A549 (cell line): ENCODE data around the gene TTC4. TPM values are rescaled to one million over a fixed set of nuclear protein-coding genes. Genes with fewer than 3 reads are reported as not detected.

ENCODE experiments used
- ATAC-seq, 2 experiments: fragments of 200-7000 bp in 1 of 2; fragments of >200 bp in 1 of 2; cut with Nextera tagmentation in 1 of 2; cut with Tn5 transposase in 1 of 2; 3 replicates each; pipeline versions ENCODE4 v1.8.0 to v1.9.1; 2018 to 2020; ENCODE audit warnings: mild to moderate bottlenecking in 1 of 2, moderate library complexity in 1 of 2
- CTCF ChIA-PET: fragments of 300-600 bp; sonication (Branson Sonifier 250); formaldehyde crosslinking; extraction: SDS; loops from one replicate; lab custom pipeline; 2021; ENCODE audit warnings: antibody characterized with exemption, inconsistent platforms; lab: Yijun Ruan, JAX
- POLR2A ChIA-PET: fragments of 350-600 bp; formaldehyde crosslinking; extraction: SDS; loops from one replicate; lab custom pipeline; 2021; ENCODE audit warnings: antibody characterized with exemption, inconsistent platforms; lab: Yijun Ruan, JAX
- DNase-seq, 2 experiments: peaks; one replicate each; pipeline versions ENCODE4 v3.0.0 to v3.0.0-alpha.2; 2011 to 2016; ENCODE audit warnings: low read depth in 1 of 2, low spot score in 1 of 2
- FAIRE-seq: peaks from 2 replicates; lab custom pipeline; 2011; peaks lifted over from hg19 to GRCh38; lab: Jason Lieb, UNC
- H3K27ac ChIP-seq, 2 experiments: fragments of >200 bp; sonication (Bioruptor Twin); formaldehyde crosslinking; 3 replicates each; pipeline ENCODE4 v1.5.1; 2016 to 2017
- H3K4me1 ChIP-seq: fragments of >200 bp; sonication (Bioruptor Twin); formaldehyde crosslinking; 3 replicates; pipeline ENCODE4 v1.6.1; 2016
- H3K4me2 ChIP-seq: fragments of >200 bp; sonication (Bioruptor Twin); formaldehyde crosslinking; 3 replicates; pipeline ENCODE4 v1.6.1; 2016
- H3K4me3 ChIP-seq: fragments of >200 bp; sonication (Bioruptor Twin); formaldehyde crosslinking; 3 replicates; pipeline ENCODE4 v1.5.1; 2016
- H3K9me3 ChIP-seq: fragments of >200 bp; sonication (Bioruptor Twin); formaldehyde crosslinking; 3 replicates; pipeline ENCODE4 v1.6.1; 2016
- BHLHE40 ChIP-seq: IDR thresholded peaks from 2 replicates; pipeline ENCODE4 v1.6.1; 2012; ENCODE audit warnings: low read depth, low read length, inconsistent platforms
- CBX2 ChIP-seq: fragments of 200-600 bp; sonication (generic); IDR thresholded peaks from 2 replicates; pipeline ENCODE4 v1.6.1; 2016; ENCODE audit warnings: low read depth, mild to moderate bottlenecking, borderline replicate concordance
- CEBPB ChIP-seq, 2 experiments: fragments of >200 bp in 1 of 2; sonication (Bioruptor Twin) in 1 of 2; formaldehyde crosslinking in 1 of 2; IDR thresholded peaks; 2 replicates each; pipeline ENCODE4 v1.6.1; 2012 to 2016
- ESRRA ChIP-seq: fragments of 150-350 bp; IDR thresholded peaks from 2 replicates; pipeline ENCODE4 v1.6.1; 2014; ENCODE audit warnings: mild to moderate bottlenecking, low read length, borderline replicate concordance
- HDAC2 ChIP-seq: fragments of 200-600 bp; sonication (generic); IDR thresholded peaks from 2 replicates; pipeline ENCODE4 v1.6.1; 2016
- HOXA7 ChIP-seq: fragments of 250-450 bp; sonication (Bioruptor Pico); IDR thresholded peaks from 2 replicates; pipeline ENCODE4 v1.5.0; 2020; ENCODE audit warnings: mild to moderate bottlenecking, moderate library complexity
- HOXB13 ChIP-seq: fragments of 250-450 bp; sonication (Bioruptor Pico); IDR thresholded peaks from 2 replicates; pipeline ENCODE4 v1.5.0; 2020; ENCODE audit warnings: low read depth, mild to moderate bottlenecking, moderate library complexity
- JUNB ChIP-seq: fragments of >200 bp; sonication (Bioruptor Twin); formaldehyde crosslinking; IDR thresholded peaks from 2 replicates; pipeline ENCODE4 v1.6.1; 2016
- NPAS2 ChIP-seq: fragments of 250-450 bp; sonication (Bioruptor Pico); IDR thresholded peaks from 2 replicates; pipeline ENCODE4 v1.8.0; 2022; ENCODE audit warnings: mild to moderate bottlenecking, moderate library complexity, borderline replicate concordance
- PHF8 ChIP-seq: fragments of 200-600 bp; sonication (generic); IDR thresholded peaks from 2 replicates; pipeline ENCODE4 v1.6.1; 2016; ENCODE audit warnings: low read depth, mild to moderate bottlenecking, antibody characterized with exemption, moderate library complexity, borderline replicate concordance
- POLR2A ChIP-seq: IDR thresholded peaks from 2 replicates; pipeline ENCODE4 v1.6.1; 2012; ENCODE audit warnings: mild to moderate bottlenecking, low read length
- POLR2AphosphoS2 ChIP-seq: conservative IDR thresholded peaks from 2 replicates; pipeline ENCODE4 v1.6.1; 2012; ENCODE audit warnings: low read length, improper control_type of control experiment, inconsistent platforms
- RARB ChIP-seq: fragments of 250-450 bp; sonication (Bioruptor Pico); IDR thresholded peaks from 2 replicates; pipeline ENCODE4 v1.8.0; 2021; ENCODE audit warnings: mild to moderate bottlenecking, moderate library complexity
- RCOR1 ChIP-seq: fragments of 150-350 bp; IDR thresholded peaks from 2 replicates; pipeline ENCODE4 v1.6.1; 2014; ENCODE audit warnings: antibody characterized with exemption, low read length, low read depth
- SMC3 ChIP-seq: fragments of >200 bp; sonication (Bioruptor Twin); formaldehyde crosslinking; IDR thresholded peaks from 3 replicates; pipeline ENCODE4 v1.6.1; 2018; ENCODE audit warnings: inconsistent platforms
- SREBF2 ChIP-seq: fragments of 450-650 bp; IDR thresholded peaks from 2 replicates; pipeline ENCODE4 v1.6.1; 2014; ENCODE audit warnings: mild to moderate bottlenecking, moderate library complexity
- TFCP2L1 ChIP-seq: fragments of 250-450 bp; sonication (Bioruptor Pico); IDR thresholded peaks from 2 replicates; pipeline ENCODE4 v1.5.0; 2021; ENCODE audit warnings: mild to moderate bottlenecking
- TP53 ChIP-seq: fragments of 250-450 bp; sonication (Bioruptor Pico); IDR thresholded peaks from 2 replicates; pipeline ENCODE4 v1.5.0; 2021; ENCODE audit warnings: mild to moderate bottlenecking, moderate library complexity
- ZC3H11A ChIP-seq: fragments of 450-650 bp; IDR thresholded peaks from 2 replicates; pipeline ENCODE4 v1.6.1; 2014; ENCODE audit warnings: antibody characterized with exemption, mild to moderate bottlenecking
- ZNF302 ChIP-seq: fragments of 250-450 bp; sonication (Bioruptor Pico); IDR thresholded peaks from 2 replicates; pipeline ENCODE4 v1.9.0; 2021; ENCODE audit warnings: inconsistent platforms, mild to moderate bottlenecking, moderate library complexity
- WGBS: methylation state at CpG from one replicate; pipeline ENCODE4 v1.1.6; 2017; ENCODE audit errors: missing lambda C conversion rate; 5-methylcytosine and 5-hydroxymethylcytosine counted together
- polyA plus RNA-seq, 4 experiments: library from polyadenylated mRNA; depleted of rRNA in 3 of 4; stranded (reverse); fragments of >200 nt; fragmentation: RNase III in 1 of 4; extraction: RNeasy Plus Mini Kit Qiagen cat#74134 plus additional on column Dnase treatment in 1 of 4; gene quantifications; 2 replicates in 3 of 4; 3 replicates in 1 of 4; pipeline ENCODE4 v1.2.3, GENCODE V29; 2011 to 2017
- TF ChIP-seq, protein P1 (sequence below): fragments of >200 bp; sonication (Bioruptor Twin); formaldehyde crosslinking; IDR thresholded peaks from 2 replicates; pipeline ENCODE4 v1.6.1; 2016
- TF ChIP-seq, protein P2 (sequence below): fragments of 250-450 bp; sonication (Bioruptor Pico); IDR thresholded peaks from 2 replicates; pipeline ENCODE4 v1.5.0; 2020; ENCODE audit warnings: low read depth, mild to moderate bottlenecking, moderate library complexity
- TF ChIP-seq, protein P3 (sequence below): fragments of 250-450 bp; sonication (Bioruptor Pico); IDR thresholded peaks from 2 replicates; pipeline ENCODE4 v1.5.0; 2021; ENCODE audit warnings: mild to moderate bottlenecking, moderate library complexity, borderline replicate concordance
- TF ChIP-seq, protein P4 (sequence below): IDR thresholded peaks from 2 replicates; pipeline ENCODE4 v1.6.1; 2012
- TF ChIP-seq, protein P5 (sequence below): IDR thresholded peaks from 2 replicates; pipeline ENCODE4 v1.6.1; 2012
- TF ChIP-seq, protein P6 (sequence below): fragments of 450-650 bp; IDR thresholded peaks from 2 replicates; pipeline ENCODE4 v1.6.1; 2014; ENCODE audit warnings: antibody characterized with exemption
- TF ChIP-seq, protein P7 (sequence below): fragments of >200 bp; sonication (Bioruptor Twin); formaldehyde crosslinking; IDR thresholded peaks from 3 replicates; pipeline ENCODE4 v1.6.1; 2016

The TTC4 gene
- polyA plus RNA-seq, 2 of the 4 experiments (the other 2 are of a cell fraction) = 20.4 to 27.1 TPM

DNA sequence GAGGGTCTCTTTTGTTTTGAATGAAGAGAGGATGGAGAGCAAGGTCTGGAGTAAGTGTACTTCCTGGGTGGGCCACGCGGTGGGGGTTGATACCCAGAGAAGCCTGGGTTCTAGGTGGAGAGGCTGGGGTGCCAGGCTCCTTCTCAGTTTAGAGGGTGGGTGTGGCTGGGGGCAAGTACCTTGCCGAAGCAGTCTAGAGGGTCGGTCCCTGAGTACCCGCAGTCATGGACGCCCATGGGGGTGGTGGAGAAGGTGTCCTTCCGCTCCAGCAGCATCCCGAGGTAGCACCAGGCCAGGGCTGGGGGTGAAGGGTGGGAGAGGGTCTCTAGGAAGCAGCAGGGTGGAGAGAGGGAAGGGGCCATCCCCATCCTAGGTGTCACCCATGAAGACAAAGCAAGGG, 71.1 kb downstream of the TTC4 start:
- Histone ChIP-seq H3K27ac (no peak overlapping the region), H3K4me2 (no peak overlapping the region), H3K4me1 (no peaks in the 10 kb centered on the region), H3K9me3 (no peaks in the 10 kb centered on the region), H3K4me3 (no peak overlapping the region)
- WGBS = 52% methylated on average over 6 of the region's 8 CpGs
- CTCF ChIA-PET = no interaction called here
- ATAC-seq = no peak
- no peak for FAIRE-seq
- TF ChIP-seq ZC3H11A (no peak), PHF8 (no peak), TFCP2L1 (CRISPR knock-in tag) (no peak), NPAS2 (CRISPR knock-in tag) (no peak)
- TF ChIP-seq, protein P1, sequence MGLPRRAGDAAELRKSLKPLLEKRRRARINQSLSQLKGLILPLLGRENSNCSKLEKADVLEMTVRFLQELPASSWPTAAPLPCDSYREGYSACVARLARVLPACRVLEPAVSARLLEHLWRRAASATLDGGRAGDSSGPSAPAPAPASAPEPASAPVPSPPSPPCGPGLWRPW = no peak
- DNase-seq = no peak
- POLR2A ChIA-PET = no interaction called here

DNA sequence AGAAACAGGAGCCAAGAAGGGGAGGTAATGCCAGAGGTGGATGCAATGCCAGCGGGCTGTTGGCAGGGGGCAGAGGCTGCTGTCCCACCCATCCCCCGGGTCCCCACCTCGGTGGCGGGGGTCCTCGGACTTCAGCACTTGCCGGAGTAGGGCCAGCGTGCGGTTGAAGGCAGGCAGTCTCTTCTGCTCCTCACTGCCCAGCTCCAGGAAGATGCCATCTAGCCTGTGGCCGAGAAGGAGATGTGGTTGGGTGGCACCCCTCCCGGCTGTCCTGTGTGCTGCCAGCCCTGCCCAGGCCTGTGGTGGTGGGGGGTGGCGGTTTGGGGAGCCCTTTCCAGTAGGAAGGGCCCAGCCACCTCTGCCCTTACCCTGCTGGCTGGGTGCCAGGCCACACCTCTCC, 71.9 kb downstream of the TTC4 start:
- POLR2A ChIA-PET = no interaction called here
- ATAC-seq (no peak), FAIRE-seq (no peak), DNase-seq (no peak)
- CTCF ChIA-PET = no interaction called here
- H3K4me2 ChIP-seq = no peak overlapping the region
- no peak overlapping the region for H3K4me3 ChIP-seq
- no peak overlapping the region for H3K27ac ChIP-seq
- TF ChIP-seq, protein P1 = no peak
- TF ChIP-seq RCOR1 (no peak), CBX2 (no peak), TP53 (CRISPR knock-in tag) (no peak), HDAC2 (no peak), CEBPB (IDR thresholded peaks at IDR 0.05) (no peak), POLR2AphosphoS2 (no peak), ESRRA (no peak), BHLHE40 (no peak)
- TF ChIP-seq, protein P2, sequence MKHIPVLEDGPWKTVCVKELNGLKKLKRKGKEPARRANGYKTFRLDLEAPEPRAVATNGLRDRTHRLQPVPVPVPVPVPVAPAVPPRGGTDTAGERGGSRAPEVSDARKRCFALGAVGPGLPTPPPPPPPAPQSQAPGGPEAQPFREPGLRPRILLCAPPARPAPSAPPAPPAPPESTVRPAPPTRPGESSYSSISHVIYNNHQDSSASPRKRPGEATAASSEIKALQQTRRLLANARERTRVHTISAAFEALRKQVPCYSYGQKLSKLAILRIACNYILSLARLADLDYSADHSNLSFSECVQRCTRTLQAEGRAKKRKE = no peak
- TF ChIP-seq, protein P3, sequence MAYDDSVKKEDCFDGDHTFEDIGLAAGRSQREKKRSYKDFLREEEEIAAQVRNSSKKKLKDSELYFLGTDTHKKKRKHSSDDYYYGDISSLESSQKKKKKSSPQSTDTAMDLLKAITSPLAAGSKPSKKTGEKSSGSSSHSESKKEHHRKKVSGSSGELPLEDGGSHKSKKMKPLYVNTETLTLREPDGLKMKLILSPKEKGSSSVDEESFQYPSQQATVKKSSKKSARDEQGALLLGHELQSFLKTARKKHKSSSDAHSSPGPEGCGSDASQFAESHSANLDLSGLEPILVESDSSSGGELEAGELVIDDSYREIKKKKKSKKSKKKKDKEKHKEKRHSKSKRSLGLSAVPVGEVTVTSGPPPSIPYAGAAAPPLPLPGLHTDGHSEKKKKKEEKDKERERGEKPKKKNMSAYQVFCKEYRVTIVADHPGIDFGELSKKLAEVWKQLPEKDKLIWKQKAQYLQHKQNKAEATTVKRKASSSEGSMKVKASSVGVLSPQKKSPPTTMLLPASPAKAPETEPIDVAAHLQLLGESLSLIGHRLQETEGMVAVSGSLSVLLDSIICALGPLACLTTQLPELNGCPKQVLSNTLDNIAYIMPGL (CRISPR knock-in tag) = no peak
- TF ChIP-seq, protein P4, sequence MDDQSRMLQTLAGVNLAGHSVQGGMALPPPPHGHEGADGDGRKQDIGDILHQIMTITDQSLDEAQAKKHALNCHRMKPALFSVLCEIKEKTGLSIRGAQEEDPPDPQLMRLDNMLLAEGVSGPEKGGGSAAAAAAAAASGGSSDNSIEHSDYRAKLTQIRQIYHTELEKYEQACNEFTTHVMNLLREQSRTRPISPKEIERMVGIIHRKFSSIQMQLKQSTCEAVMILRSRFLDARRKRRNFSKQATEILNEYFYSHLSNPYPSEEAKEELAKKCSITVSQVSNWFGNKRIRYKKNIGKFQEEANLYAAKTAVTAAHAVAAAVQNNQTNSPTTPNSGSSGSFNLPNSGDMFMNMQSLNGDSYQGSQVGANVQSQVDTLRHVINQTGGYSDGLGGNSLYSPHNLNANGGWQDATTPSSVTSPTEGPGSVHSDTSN = no peak
- WGBS = 60% methylated on average over 7 of the region's 11 CpGs
- no peaks in the 10 kb centered on the region for H3K9me3 ChIP-seq
- no peaks in the 10 kb centered on the region for H3K4me1 ChIP-seq

DNA sequence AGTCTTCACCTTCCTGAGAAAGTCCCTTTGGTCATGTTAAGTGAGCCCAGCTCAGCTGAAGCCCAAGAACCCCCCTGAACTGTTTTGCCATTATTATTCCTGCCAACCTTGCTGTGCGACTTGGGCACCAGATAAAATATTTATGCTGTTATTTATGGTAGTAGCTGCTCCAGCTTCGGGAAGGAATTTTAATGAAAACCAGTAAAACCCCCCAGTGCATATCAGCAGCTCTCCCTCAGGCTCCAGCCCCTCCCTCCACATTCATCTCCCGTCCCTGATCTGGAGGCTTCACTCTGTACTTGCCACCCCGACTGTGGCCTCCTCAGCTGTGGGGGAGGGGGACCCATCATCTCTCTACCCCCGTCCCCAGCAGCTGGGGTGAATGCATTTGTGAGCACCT, 72.8 kb downstream of the TTC4 start:
- no peak overlapping the region for H3K4me2 ChIP-seq
- H3K27ac ChIP-seq = no peak overlapping the region
- H3K4me1 ChIP-seq = no peaks in the 10 kb centered on the region
- H3K9me3 ChIP-seq = no peaks in the 10 kb centered on the region
- 47% methylated on average over 3 of the region's 5 CpGs for WGBS
- no peak for FAIRE-seq
- no peak for ATAC-seq
- CTCF ChIA-PET = no interaction called here
- no peak for DNase-seq
- no peak overlapping the region for H3K4me3 ChIP-seq
- POLR2A ChIA-PET = no interaction called here
- TF ChIP-seq ESRRA = no peak
- TF ChIP-seq JUNB = no peak
- TF ChIP-seq, protein P5, sequence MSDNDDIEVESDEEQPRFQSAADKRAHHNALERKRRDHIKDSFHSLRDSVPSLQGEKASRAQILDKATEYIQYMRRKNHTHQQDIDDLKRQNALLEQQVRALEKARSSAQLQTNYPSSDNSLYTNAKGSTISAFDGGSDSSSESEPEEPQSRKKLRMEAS = no peak
- TF ChIP-seq PHF8 = no peak
- TF ChIP-seq, protein P4 = no peak
- TF ChIP-seq ZNF302 (CRISPR knock-in tag) = no peak
- TF ChIP-seq POLR2A = no peak
- no peak for TF ChIP-seq ZC3H11A
- TF ChIP-seq HOXA7 = no peak
- TF ChIP-seq RARB (CRISPR knock-in tag) = no peak
- no peak for TF ChIP-seq HOXB13
- TF ChIP-seq CBX2 = no peak
- no peak for TF ChIP-seq SMC3
- TF ChIP-seq, protein P6, sequence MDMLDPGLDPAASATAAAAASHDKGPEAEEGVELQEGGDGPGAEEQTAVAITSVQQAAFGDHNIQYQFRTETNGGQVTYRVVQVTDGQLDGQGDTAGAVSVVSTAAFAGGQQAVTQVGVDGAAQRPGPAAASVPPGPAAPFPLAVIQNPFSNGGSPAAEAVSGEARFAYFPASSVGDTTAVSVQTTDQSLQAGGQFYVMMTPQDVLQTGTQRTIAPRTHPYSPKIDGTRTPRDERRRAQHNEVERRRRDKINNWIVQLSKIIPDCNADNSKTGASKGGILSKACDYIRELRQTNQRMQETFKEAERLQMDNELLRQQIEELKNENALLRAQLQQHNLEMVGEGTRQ = no peak
- TF ChIP-seq, protein P7, sequence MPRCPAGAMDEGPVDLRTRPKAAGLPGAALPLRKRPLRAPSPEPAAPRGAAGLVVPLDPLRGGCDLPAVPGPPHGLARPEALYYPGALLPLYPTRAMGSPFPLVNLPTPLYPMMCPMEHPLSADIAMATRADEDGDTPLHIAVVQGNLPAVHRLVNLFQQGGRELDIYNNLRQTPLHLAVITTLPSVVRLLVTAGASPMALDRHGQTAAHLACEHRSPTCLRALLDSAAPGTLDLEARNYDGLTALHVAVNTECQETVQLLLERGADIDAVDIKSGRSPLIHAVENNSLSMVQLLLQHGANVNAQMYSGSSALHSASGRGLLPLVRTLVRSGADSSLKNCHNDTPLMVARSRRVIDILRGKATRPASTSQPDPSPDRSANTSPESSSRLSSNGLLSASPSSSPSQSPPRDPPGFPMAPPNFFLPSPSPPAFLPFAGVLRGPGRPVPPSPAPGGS = no peak
- TF ChIP-seq POLR2AphosphoS2 = no peak
- TF ChIP-seq SREBF2 = no peak
